Parathyroid adenoma (tissue), 2 donors: Measurements from ENCODE around the gene GTPBP3.

Experiments
- H2AFZ ChIP-seq: fragments of 300-600 bp; sonication (generic); one replicate; pipeline ENCODE4 v1.7.0; 2017; ENCODE audit warnings: antibody characterized with exemption, mild to moderate bottlenecking
- H3K27ac ChIP-seq: fragments of 300-600 bp; sonication (generic); one replicate; pipeline ENCODE4 v1.7.0; 2017
- H3K27me3 ChIP-seq: fragments of 300-600 bp; sonication (generic); one replicate; pipeline ENCODE4 v1.7.0; 2017; ENCODE audit warnings: low read length; ENCODE audit not compliant: control insufficient read depth, insufficient read depth
- H3K36me3 ChIP-seq: fragments of 300-600 bp; sonication (generic); one replicate; pipeline ENCODE4 v1.7.0; 2017; ENCODE audit warnings: low read length; ENCODE audit not compliant: control insufficient read depth, insufficient read depth
- H3K4me1 ChIP-seq: fragments of 300-600 bp; sonication (generic); one replicate; pipeline ENCODE4 v1.7.0; 2017; ENCODE audit warnings: control low read depth
- H3K4me2 ChIP-seq: fragments of 300-600 bp; sonication (generic); one replicate; pipeline ENCODE4 v1.7.0; 2017; ENCODE audit warnings: low read length
- H3K4me3 ChIP-seq: fragments of 300-600 bp; sonication (generic); one replicate; pipeline ENCODE4 v1.7.0; 2017; ENCODE audit warnings: low read depth, low read length
- H3K79me2 ChIP-seq: fragments of 300-600 bp; sonication (generic); one replicate; pipeline ENCODE4 v1.7.0; 2017; ENCODE audit warnings: control low read depth
- H3K9ac ChIP-seq: fragments of 300-600 bp; sonication (generic); one replicate; pipeline ENCODE4 v1.7.0; 2017; ENCODE audit warnings: mild to moderate bottlenecking
- H3K9me3 ChIP-seq: fragments of 300-600 bp; sonication (generic); one replicate; pipeline ENCODE4 v1.7.0; 2017; ENCODE audit warnings: low read length; ENCODE audit not compliant: control insufficient read depth
- CTCF ChIP-seq: fragments of 300-600 bp; sonication (generic); IDR thresholded peaks from one replicate; pipeline ENCODE4 v1.7.0; 2017; ENCODE audit warnings: antibody characterized with exemption, mild to moderate bottlenecking
- donor health status: primary hyperparathyroidism.

The GTPBP3 gene

GRCh38 chr19:17314007-17314593, 23.3 kb upstream of the GTPBP3 start:
- Histone ChIP-seq H3K36me3 (no peaks in the 10 kb centered on the region), H3K9me3 (no peaks in the 10 kb centered on the region), H3K4me3 (no peak overlapping the region), H3K79me2 (peaks cover 20% of the 10 kb centered on the region), H2AFZ (no peak overlapping the region), H3K27me3 (no peaks in the 10 kb centered on the region), H3K4me2 (no peak overlapping the region), H3K9ac (no peak overlapping the region), H3K27ac (no peak overlapping the region), H3K4me1 (peaks cover 3% of the 10 kb centered on the region)
- TF ChIP-seq CTCF = no peak

- Histone ChIP-seq H3K9ac (no peak overlapping the region), H2AFZ (no peak overlapping the region), H3K9me3 (no peaks in the 10 kb centered on the region), H3K4me3 (no peak overlapping the region), H3K27ac (no peak overlapping the region), H3K79me2 (no peaks in the 10 kb centered on the region), H3K27me3 (no peaks in the 10 kb centered on the region), H3K4me2 (no peak overlapping the region), H3K4me1 (no peaks in the 10 kb centered on the region), H3K36me3 (no peaks in the 10 kb centered on the region)
- no peak for TF ChIP-seq CTCF
These were observed 18.4 kb upstream of the GTPBP3 start for GRCh38 chr19:17318966-17319365.

GRCh38 chr19:17319473-17320238, 17.7 kb upstream of the GTPBP3 start:
- H3K4me3 ChIP-seq = no peak overlapping the region
- H3K27me3 ChIP-seq = no peaks in the 10 kb centered on the region
- H3K79me2 ChIP-seq = no peaks in the 10 kb centered on the region
- no peak overlapping the region for H3K4me2 ChIP-seq
- no peak overlapping the region for H2AFZ ChIP-seq
- H3K27ac ChIP-seq = no peak overlapping the region
- no peaks in the 10 kb centered on the region for H3K4me1 ChIP-seq
- TF ChIP-seq CTCF = no peak
- no peak overlapping the region for H3K9ac ChIP-seq
- no peaks in the 10 kb centered on the region for H3K36me3 ChIP-seq
- no peaks in the 10 kb centered on the region for H3K9me3 ChIP-seq

- no peaks in the 10 kb centered on the region for H3K36me3 ChIP-seq
These were observed 16.9 kb upstream of the GTPBP3 start for GRCh38 chr19:17320435-17320834.

More at GRCh38 chr19:17320435-17320834, 16.9 kb upstream of the GTPBP3 start:
- Histone ChIP-seq H3K27ac (no peak overlapping the region), H3K27me3 (no peaks in the 10 kb centered on the region), H3K9ac (no peak overlapping the region), H2AFZ (no peak overlapping the region), H3K9me3 (no peaks in the 10 kb centered on the region), H3K4me2 (no peak overlapping the region), H3K4me1 (no peaks in the 10 kb centered on the region), H3K4me3 (no peak overlapping the region), H3K79me2 (no peaks in the 10 kb centered on the region)
- no peak for TF ChIP-seq CTCF
